Ovary (tissue), 9 donors: Measurements from ENCODE around the gene MYBPH. TPM values are rescaled to one million over a fixed set of nuclear protein-coding genes. Genes with fewer than 3 reads are reported as not detected.

Source experiments
- DNase-seq, 5 donors: peaks; one replicate each; pipeline ENCODE4 v3.0.0-alpha.2; 2019 to 2020
- H3K27ac ChIP-seq, 2 donors: fragments of 200-600 bp; one replicate each; pipeline versions ENCODE4 v1.5.1 to v1.8.0; 2019 to 2022
- H3K27me3 ChIP-seq: fragments of 200-600 bp; one replicate; pipeline ENCODE4 v1.8.0; 2022
- H3K36me3 ChIP-seq: fragments of 200-600 bp; sonication (generic); one replicate; pipeline ENCODE4 v1.5.1; 2019
- H3K4me1 ChIP-seq: one replicate; pipeline ENCODE4 v1.8.1; 2013; ENCODE audit warnings: mild to moderate bottlenecking, moderate library complexity; ENCODE audit not compliant: insufficient read depth
- H3K4me3 ChIP-seq: fragments of 200-600 bp; sonication (generic); one replicate; pipeline ENCODE4 v1.5.1; 2017
- H3K9me3 ChIP-seq, 2 donors: fragments of 200-600 bp in 1 of 2; sonication (generic) in 1 of 2; one replicate each; pipeline versions ENCODE4 v1.5.1 to v1.8.1; 2013 to 2019; ENCODE audit warnings: mild to moderate bottlenecking in 1 of 2, moderate library complexity in 1 of 2
- CTCF ChIP-seq, 3 donors: fragments of 450-650 bp in 2 of 3; fragments of 200-600 bp in 1 of 3; IDR thresholded peaks; one replicate each; pipeline versions ENCODE4 v1.5.1 to v1.8.0; 2016 to 2022; ENCODE audit warnings: antibody characterized with exemption in 3 of 3, mild to moderate bottlenecking in 1 of 3
- EP300 ChIP-seq: sonication (generic); formaldehyde crosslinking; IDR thresholded peaks from one replicate; pipeline ENCODE4 v1.6.1; 2017; ENCODE audit warnings: antibody characterized with exemption
- POLR2A ChIP-seq: fragments of 450-650 bp; IDR thresholded peaks from one replicate; pipeline ENCODE4 v1.6.1; 2017; ENCODE audit warnings: antibody characterized with exemption, mild to moderate bottlenecking, moderate library complexity
- WGBS, 3 donors: extraction: QIAGEN DNeasy Blood & Tissue Kit in 1 of 3; methylation state at CpG; one replicate each; pipeline versions ENCODE4 v1.1.5 to v1.1.7; 2013 to 2017; 5-methylcytosine and 5-hydroxymethylcytosine counted together
- intact Hi-C, 4 donors: fragments of 100-400 bp; cut with DNase I; formaldehyde crosslinking; loops; one replicate each; pipeline versions ENCODE4 v1.11.0 to v1.15.1; 2022 to 2023
- polyA plus RNA-seq, 2 donors: library from polyadenylated mRNA; stranded (reverse); fragments of 200-250 nt in 1 of 2; fragments of 350-450 nt in 1 of 2; fragmentation: Illumina TruSeq in 1 of 2; extraction: RNeasy Lipid Tissue Mini Kit (QIAGEN cat#74804) in 1 of 2; gene quantifications; one replicate each; pipeline ENCODE4 v1.2.3, GENCODE V29; 2013 to 2014
- total RNA-seq, 7 donors: library from RNA; depleted of rRNA in 2 of 7; stranded (reverse); fragments of >200 nt in 2 of 7; fragmentation: NEBNext Ultra II Directional in 3 of 7; extraction: Animal tissue kit (Norgen Biotek cat#: 25700) in 3 of 7; gene quantifications; one replicate each; pipeline versions ENCODE4 v1.1.0 to v1.2.4, GENCODE V29; 2016 to 2023
- donor health status: DM: no; HTN: no; CAD: no; lungs with moderate emphysema.
- donor health status: DM: no; HTN: no; CAD: no.
- donor health status: Bipolar disorder and iron deficiency.
- donor health status: DM: yes; HTN: yes; CAD: no.
- donor health status: DM: no; HTN: no; CAD: no.
- donor health status: DM: yes; HTN: yes; CAD: no.

MYBPH gene
- total and polyA plus RNA-seq, 9 donors: 0.04 to 0.27 (median 0.17) TPM; not detected in 5

GRCh38 chr1:203176273-203177035, 828 bp upstream of the MYBPH start:
- H3K36me3 ChIP-seq: no peaks in the 10 kb centered on the region
- no peak for DNase-seq
- intact Hi-C loops: no loop called here
- no peaks in the 10 kb centered on the region for H3K27me3 ChIP-seq
- H3K4me3 ChIP-seq: no peak overlapping the region
- no peaks in the 10 kb centered on the region for H3K9me3 ChIP-seq
- H3K4me1 ChIP-seq: peaks cover 2% of the 10 kb centered on the region
- TF ChIP-seq POLR2A (no peak), EP300 (no peak), CTCF (IDR thresholded peaks at IDR 0.05) (no peak)
- H3K27ac ChIP-seq: no peak overlapping the region
- WGBS, 3 donors: 82 to 89% (median 88%) methylated on average over 9 of the region's 9 CpGs

GRCh38 chr1:203175827-203176241, 208 bp upstream of the MYBPH start:
- intact Hi-C loops: no loop called here

GRCh38 chr1:203174324-203174985, 1.2 kb downstream of the MYBPH start:
- Histone ChIP-seq H3K4me1 (peaks cover 2% of the 10 kb centered on the region), H3K27me3 (no peaks in the 10 kb centered on the region), H3K4me3 (no peak overlapping the region), H3K27ac (no peak overlapping the region), H3K9me3 (no peaks in the 10 kb centered on the region), H3K36me3 (no peaks in the 10 kb centered on the region)
- intact Hi-C loops: no loop called here
- 91 to 93% (median 92%) methylated on average over 11 to 12 of the region's 12 CpGs for WGBS, 3 donors
- DNase-seq: peak in 1 of 5 donors; percentile 15
- TF ChIP-seq EP300 (no peak), CTCF (IDR thresholded peaks at IDR 0.05) (no peak), POLR2A (no peak)

More at GRCh38 chr1:203175827-203176241, 208 bp upstream of the MYBPH start:
- Histone ChIP-seq H3K9me3 (no peaks in the 10 kb centered on the region), H3K36me3 (no peaks in the 10 kb centered on the region), H3K4me1 (peaks cover 2% of the 10 kb centered on the region), H3K27me3 (no peaks in the 10 kb centered on the region), H3K27ac (no peak overlapping the region), H3K4me3 (no peak overlapping the region)
- WGBS, 3 donors: 72 to 77% (median 74%) methylated on average over 9 of the region's 9 CpGs
- DNase-seq: no peak
- TF ChIP-seq CTCF (IDR thresholded peaks at IDR 0.05): no peak
- no peak for TF ChIP-seq EP300

GRCh38 chr1:203173566-203173965, 2.1 kb downstream of the MYBPH start:
- H3K27ac ChIP-seq: no peak overlapping the region
- intact Hi-C loops: no loop called here
- H3K9me3 ChIP-seq: no peaks in the 10 kb centered on the region
- no peaks in the 10 kb centered on the region for H3K27me3 ChIP-seq
- H3K36me3 ChIP-seq: no peaks in the 10 kb centered on the region
- TF ChIP-seq CTCF (IDR thresholded peaks at IDR 0.05) (no peak), POLR2A (no peak), EP300 (no peak)
- WGBS, 3 donors: 82 to 92% (median 89%) methylated on average over 5 of the region's 5 CpGs
- DNase-seq: peak in 1 of 5 donors; percentile 11
- H3K4me3 ChIP-seq: no peak overlapping the region
- H3K4me1 ChIP-seq: peaks cover 2% of the 10 kb centered on the region
